ENCODE results near the gene IL17C.
"Not testable (repeated sequence)": the region's sequence is repeated elsewhere in the genome, so short reads cannot be mapped to it uniquely, and the experiment has no call there.

The IL17C gene

DNA sequence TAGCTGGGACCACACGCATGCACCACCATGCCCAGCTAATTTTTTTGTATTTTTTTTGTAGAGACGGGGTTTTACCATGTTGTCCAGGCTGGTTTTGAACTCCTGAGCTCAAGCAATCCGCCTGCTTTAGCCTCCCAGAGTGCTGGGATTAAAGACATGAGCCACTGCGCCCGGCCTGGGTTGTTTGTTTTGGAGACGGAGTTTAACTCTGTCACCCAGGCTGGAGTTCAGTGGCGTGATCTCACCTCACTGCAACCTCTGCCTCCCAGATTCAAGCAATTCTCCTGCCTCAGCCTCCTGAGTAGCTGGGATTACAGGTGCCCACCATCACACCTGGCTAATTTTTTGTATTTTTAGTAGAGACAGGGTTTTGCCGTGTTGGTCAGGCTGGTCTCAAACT is 28.9 kb upstream of the IL17C start:
- not testable (repeated sequence) for DNase-seq (ENCODE audit: low read depth, low spot score)

DNA sequence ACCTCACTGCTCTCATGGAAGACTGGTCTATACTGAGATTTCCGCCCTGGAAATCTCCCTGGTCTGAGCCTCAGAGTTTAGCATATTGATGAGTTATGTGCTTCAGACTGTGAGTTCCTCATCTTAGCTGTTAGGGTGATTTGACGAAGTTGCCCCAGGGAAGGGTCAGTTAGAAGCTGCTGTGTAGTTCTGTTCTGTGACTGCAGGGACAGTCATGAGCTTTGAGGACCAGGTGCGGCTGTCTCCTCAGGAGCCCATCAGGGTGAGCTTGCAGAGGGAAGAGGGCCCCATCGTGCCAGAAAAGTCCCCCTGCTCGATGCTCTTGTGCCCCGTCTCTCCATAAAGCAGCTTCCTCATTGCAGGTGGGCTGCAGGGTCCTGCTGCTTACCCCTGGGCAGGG is 28.3 kb upstream of the IL17C start:
- no peak for DNase-seq (ENCODE audit: low read depth, low spot score)

DNA sequence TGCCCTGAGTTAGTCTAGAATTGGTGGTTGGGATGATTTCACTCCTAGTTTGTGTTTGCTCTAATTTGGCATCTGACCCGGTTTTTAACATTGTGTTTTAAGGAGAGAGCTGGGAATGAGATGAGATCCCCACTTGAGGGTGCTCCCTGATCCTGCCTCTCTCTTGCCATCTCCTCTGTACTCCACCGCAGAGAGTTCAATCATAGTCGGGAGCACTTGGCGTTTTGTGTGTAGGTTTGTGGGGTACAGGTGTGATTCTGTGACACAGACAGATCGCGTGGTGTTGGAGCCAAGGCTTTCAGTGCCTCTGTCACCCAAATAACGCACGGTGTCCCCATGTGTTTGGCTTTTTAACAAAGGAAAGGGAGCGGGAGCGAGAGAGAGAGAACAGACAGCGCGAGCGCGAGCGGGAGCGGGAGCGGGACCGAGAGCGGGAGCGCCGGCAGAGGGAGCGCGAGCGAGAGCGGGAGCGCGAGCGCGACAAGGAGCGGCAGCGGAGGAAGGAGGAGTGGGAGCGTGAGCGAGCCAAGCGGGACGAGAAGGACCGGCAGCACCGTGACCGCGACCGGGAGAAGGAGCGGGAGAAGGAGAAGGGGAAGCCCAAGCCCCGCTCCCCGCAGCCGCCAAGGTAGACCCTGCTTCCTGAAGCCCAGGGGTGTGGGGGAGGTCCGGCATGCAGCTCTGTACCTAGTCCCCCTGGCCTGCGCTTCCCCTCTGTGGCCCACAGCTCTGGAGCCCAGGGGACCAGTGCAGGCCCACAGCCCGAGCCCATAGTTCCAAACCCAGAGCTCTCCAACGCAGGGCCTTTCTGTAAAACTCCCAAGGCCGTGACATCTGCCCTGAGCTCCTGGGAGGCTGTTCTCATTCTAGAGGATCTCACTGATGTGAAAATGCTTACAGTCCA is 27.2 kb upstream of the IL17C start:
- no peak for DNase-seq (ENCODE audit: low read depth, low spot score)

GRCh38 chr16:88613293-88613692 is 25.1 kb upstream of the IL17C start:
- DNase-seq (ENCODE audit: low read depth, low spot score): no peak

GRCh38 chr16:88613911-88614817 is 24.2 kb upstream of the IL17C start:
- no peak for DNase-seq (ENCODE audit: low read depth, low spot score)

DNA sequence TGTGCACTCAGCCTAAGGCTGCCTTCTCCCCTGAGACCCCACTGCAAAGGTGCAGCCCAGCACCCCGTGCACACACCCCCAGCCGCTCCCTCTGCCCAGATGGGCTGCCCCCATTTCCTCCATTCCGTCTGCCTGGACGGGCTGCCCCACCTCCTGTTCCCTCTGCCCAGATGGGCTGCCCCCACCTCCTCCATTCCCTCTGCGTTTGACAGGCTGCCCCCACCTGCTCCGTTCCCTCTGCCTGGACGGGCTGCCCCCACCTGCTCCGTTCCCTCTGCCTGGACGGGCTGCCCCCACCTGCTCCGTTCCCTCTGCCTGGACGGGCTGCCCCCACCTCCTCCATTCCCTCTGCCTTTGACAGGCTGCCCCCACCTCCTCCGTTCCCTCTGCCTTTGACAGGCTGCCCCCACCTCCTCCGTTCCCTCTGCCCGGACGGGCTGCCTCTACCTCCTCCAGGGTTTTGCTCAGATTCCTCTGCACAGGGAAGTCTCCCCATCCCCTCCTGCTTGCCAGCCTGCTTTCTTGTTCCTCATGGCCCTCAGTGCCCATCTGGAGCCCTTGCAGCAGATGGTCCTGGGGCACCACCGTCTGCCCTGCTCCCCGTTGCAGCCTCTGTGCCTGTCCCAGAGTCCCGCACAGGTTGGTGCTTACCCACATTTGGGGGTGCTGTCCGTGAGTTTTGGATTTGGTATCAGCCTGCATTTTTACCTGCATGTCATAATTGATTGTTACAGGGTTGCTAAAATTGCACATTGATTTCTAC is 23.4 kb upstream of the IL17C start:
- DNase-seq (ENCODE audit: low read depth, low spot score): no peak

GRCh38 chr16:88616320-88616719 is 22.1 kb upstream of the IL17C start:
- no peak for DNase-seq (ENCODE audit: low read depth, low spot score)

DNA sequence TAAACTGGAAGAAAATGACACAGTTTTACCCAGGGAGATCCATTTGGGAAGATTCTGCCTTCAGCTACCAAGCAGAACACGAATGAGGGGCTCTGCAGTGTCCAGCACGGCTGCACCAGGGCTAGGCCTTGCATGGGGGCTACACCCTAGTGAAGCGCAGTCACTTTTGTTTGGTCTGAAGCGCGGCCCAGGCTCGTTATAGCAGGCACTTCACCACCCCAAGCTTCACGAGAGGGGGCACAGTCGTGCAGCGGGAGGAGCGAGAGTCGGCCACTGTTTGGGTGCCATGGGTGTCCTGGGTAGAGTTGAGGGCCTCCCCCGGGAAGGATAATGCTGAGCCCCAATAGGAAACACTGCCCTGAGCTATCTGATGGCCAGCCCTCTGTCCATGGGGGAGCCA is 21.6 kb upstream of the IL17C start:
- no peak for DNase-seq (ENCODE audit: low read depth, low spot score)

- no peak for DNase-seq (ENCODE audit: low read depth, low spot score)
Observed at GRCh38 chr16:88617268-88618031, 20.9 kb upstream of the IL17C start.

GRCh38 chr16:88618182-88618955 is 20.0 kb upstream of the IL17C start:
- DNase-seq (ENCODE audit: low read depth, low spot score): no peak

DNA sequence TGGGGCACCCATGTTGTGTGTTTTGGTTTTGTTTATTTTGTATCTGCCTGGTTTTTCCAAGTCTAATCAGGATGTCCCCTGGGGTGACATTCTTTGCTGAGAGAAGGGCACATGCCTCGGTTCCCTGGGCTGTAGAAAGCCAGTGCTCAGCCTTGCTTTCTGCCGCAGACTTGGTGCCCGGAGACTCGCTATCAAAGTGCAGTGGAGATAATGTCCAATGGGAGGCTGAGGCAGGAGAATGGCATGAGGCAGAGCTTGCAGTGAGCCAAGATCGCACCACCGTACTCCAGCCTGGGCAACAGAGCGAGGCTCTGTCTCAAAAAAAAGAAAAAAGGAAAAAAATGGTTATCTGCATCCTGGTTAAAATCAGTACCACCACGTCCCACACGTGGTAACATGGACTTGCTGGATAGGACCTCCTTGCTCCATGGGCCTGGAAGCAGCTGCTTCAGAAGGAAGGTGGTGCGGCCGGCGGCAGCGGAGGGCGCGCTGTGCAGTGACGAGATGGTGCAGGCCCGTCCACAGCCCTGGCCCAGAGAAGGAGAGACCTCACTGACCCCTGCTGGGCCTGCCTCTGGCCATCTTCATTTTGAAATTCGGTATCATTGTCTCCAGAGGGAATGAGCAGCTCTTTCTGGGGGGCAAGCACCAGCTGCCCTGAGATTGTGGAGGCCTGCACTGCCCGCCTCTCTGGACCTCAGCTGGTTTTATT is 19.3 kb upstream of the IL17C start:
- DNase-seq (ENCODE audit: low read depth, low spot score): no peak

DNA sequence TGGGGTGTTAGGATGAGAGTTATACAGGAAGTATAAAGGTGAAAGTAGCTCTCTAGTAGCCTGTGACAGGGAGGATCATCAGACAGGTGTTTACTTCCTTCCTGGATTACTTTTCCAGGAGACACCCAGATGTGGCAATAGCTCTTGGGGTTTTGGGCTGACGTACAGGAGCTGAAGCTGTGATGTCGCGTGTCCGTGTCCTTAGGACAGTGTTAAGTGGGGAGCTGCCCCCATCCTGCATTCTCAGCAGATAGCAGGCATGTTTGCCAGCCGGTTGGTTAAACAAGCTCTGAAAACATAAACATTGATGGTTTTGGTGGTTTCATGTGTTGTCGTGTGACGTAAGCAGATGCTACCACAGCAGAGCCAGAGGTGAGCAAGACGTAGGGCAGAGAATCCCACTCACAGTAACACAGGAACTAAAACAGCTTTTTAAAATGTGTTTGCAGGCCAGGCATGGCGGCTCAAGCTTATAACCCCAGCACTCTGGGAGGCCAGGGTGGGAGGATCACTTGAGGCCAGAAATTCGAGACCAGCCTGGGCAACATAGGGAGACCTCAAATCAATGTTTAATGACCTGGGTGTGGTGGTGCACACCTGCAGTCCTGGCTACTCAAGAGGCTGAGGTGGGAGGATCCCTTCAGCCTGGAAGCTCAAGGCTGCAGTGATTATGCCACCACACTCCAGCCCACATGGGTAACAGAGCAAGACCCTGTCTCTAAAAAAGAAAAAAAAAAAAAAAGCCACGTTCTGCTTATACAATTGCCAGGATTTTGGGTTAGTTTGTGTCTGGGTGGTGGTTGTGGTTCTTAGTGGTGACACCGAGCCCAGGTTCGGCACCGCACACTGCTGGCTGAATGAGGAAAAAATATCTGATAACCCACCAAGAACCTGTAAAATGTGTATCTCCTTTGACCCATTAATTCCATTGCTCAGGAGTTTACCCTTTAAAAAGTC is 18.2 kb upstream of the IL17C start:
- DNase-seq (ENCODE audit: low read depth, low spot score): no peak

GRCh38 chr16:88622125-88622524 is 16.2 kb upstream of the IL17C start:
- DNase-seq (ENCODE audit: low read depth, low spot score): no peak

GRCh38 chr16:88622866-88623265 is 15.5 kb upstream of the IL17C start:
- no peak for DNase-seq (ENCODE audit: low read depth, low spot score)

DNA sequence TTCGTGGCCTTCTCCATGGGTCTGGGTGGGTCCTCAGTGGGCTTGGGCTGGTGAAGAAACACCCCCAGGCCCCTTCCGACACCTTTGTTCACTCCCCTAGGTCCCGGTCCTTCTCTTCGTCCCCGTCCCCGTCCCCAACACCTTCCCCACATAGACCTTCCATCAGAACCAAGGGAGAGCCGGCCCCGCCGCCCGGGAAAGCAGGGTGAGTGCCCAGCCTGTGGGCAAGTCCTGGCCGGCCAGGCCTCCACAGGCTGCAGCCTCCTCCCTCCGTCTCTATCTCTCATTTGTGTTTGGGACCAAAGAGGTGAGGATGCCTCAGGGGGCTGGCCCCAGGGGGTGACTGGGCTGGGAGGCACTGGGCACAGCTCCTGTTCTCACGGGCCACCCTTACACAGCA is 14.5 kb upstream of the IL17C start:
- DNase-seq (ENCODE audit: low read depth, low spot score): no peak

GRCh38 chr16:88624481-88624880 is 13.9 kb upstream of the IL17C start:
- DNase-seq (ENCODE audit: low read depth, low spot score): no peak

DNA sequence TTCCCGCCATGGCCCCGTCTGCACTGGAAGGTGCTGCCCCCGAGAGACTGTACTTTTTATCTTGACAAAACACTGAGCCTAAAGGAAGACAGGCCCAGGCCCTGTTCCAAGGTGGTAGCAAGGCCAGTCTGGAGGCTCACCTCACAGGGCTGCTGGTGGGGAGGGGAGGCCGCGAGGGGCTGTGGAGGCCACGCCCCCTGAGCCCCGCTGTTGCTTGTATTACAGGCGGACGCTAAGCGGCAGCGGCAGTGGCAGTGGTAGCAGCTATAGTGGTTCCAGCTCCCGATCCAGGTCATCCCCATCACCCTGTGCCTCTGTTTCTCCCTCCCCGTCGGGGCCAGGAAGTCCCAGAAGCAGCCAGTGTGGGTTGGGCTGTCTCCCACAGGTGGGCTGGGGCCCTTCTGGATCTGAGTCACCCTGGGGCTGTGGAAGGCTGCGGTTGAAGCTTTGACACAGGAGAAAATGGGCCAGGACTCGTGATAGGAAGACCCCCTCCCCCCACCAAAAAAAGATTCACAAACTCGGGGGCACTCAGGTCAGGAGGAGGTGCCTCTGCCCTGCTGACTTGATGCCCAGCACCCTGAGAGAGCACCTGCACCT is 13.3 kb upstream of the IL17C start:
- DNase-seq (ENCODE audit: low read depth, low spot score): no peak

GRCh38 chr16:88626646-88627045 is 11.7 kb upstream of the IL17C start:
- DNase-seq (ENCODE audit: low read depth, low spot score): no peak

Data from iPS DF 19.7 (cell line).